ENCODE data around the gene SMAGP.
"Not testable (repeated sequence)": the region's sequence is repeated elsewhere in the genome, so short reads cannot be mapped to it uniquely, and the experiment has no call there.

SMAGP gene

GRCh38 chr12:51306507-51306906, 36.3 kb upstream of the SMAGP start:
- no peaks in the 10 kb centered on the region for H3K9me3 ChIP-seq (ENCODE audit: severe bottlenecking)
- no peak for TF ChIP-seq CTCF (IDR thresholded peaks at IDR 0.05; ENCODE audit: low read depth, low read length)
- DNase-seq, result no peak

GRCh38 chr12:51300768-51301167, 30.6 kb upstream of the SMAGP start:
- not testable (repeated sequence) for H3K27me3 ChIP-seq (ENCODE audit: insufficient read depth, low read depth, severe bottlenecking); H3K27ac ChIP-seq; H3K9me3 ChIP-seq (ENCODE audit: severe bottlenecking); DNase-seq; H3K36me3 ChIP-seq; H3K4me3 ChIP-seq (ENCODE audit: low read depth, low read length)

More at GRCh38 chr12:51306507-51306906, 36.3 kb upstream of the SMAGP start:
- Histone ChIP-seq H3K27ac (no peak overlapping the region), H3K27me3 (ENCODE audit: insufficient read depth, low read depth, severe bottlenecking) (no peaks in the 10 kb centered on the region), H3K36me3 (no peaks in the 10 kb centered on the region), H3K4me3 (ENCODE audit: low read depth, low read length) (no peak overlapping the region)

- Histone ChIP-seq H3K36me3 (no peaks in the 10 kb centered on the region), H3K9me3 (ENCODE audit: severe bottlenecking) (no peaks in the 10 kb centered on the region), H3K4me3 (ENCODE audit: low read depth, low read length) (no peak overlapping the region), H3K27me3 (ENCODE audit: insufficient read depth, low read depth, severe bottlenecking) (no peaks in the 10 kb centered on the region), H3K27ac (no peak overlapping the region)
- no peak for TF ChIP-seq CTCF (IDR thresholded peaks at IDR 0.05; ENCODE audit: low read depth, low read length)
- no peak for DNase-seq
Measured at GRCh38 chr12:51295651-51296050, 25.4 kb upstream of the SMAGP start.

- H3K9me3 ChIP-seq (ENCODE audit: severe bottlenecking); H3K36me3 ChIP-seq; H3K4me3 ChIP-seq (ENCODE audit: low read depth, low read length); H3K27me3 ChIP-seq (ENCODE audit: insufficient read depth, low read depth, severe bottlenecking); DNase-seq; H3K27ac ChIP-seq: not testable (repeated sequence)
Measured at GRCh38 chr12:51294097-51294496, 23.9 kb upstream of the SMAGP start.

- Histone ChIP-seq H3K36me3 (no peaks in the 10 kb centered on the region), H3K27ac (no peak overlapping the region), H3K4me3 (ENCODE audit: low read depth, low read length) (no peak overlapping the region), H3K27me3 (ENCODE audit: insufficient read depth, low read depth, severe bottlenecking) (no peaks in the 10 kb centered on the region), H3K9me3 (ENCODE audit: severe bottlenecking) (no peaks in the 10 kb centered on the region)
- TF ChIP-seq CTCF (IDR thresholded peaks at IDR 0.05; ENCODE audit: low read depth, low read length), result no peak
- DNase-seq, result no peak
Measured at GRCh38 chr12:51293696-51294095, 23.5 kb upstream of the SMAGP start.

GRCh38 chr12:51291603-51292513, 21.6 kb upstream of the SMAGP start:
- not testable (repeated sequence) for DNase-seq; H3K9me3 ChIP-seq (ENCODE audit: severe bottlenecking); H3K4me3 ChIP-seq (ENCODE audit: low read depth, low read length); H3K27ac ChIP-seq; H3K36me3 ChIP-seq; H3K27me3 ChIP-seq (ENCODE audit: insufficient read depth, low read depth, severe bottlenecking)

- no peaks in the 10 kb centered on the region for H3K36me3 ChIP-seq
- no peak for DNase-seq
- TF ChIP-seq CTCF (IDR thresholded peaks at IDR 0.05; ENCODE audit: low read depth, low read length), result no peak
- no peaks in the 10 kb centered on the region for H3K9me3 ChIP-seq (ENCODE audit: severe bottlenecking)
- no peaks in the 10 kb centered on the region for H3K27me3 ChIP-seq (ENCODE audit: insufficient read depth, low read depth, severe bottlenecking)
- H3K27ac ChIP-seq, result no peak overlapping the region
- no peak overlapping the region for H3K4me3 ChIP-seq (ENCODE audit: low read depth, low read length)
Measured at GRCh38 chr12:51285843-51286242, 15.6 kb upstream of the SMAGP start.

Measured in WERI-Rb-1 (cell line).